OCI-LY7 (cell line): ENCODE data around the gene DVL1.

ENCODE experiments used
- EZH2phosphoT487 ChIP-seq: fragments of 200-600 bp; sonication (generic); IDR thresholded peaks from 2 replicates; pipeline ENCODE4 v1.6.1; 2018; ENCODE audit warnings: low read depth, borderline replicate concordance, mild to moderate bottlenecking, mixed run types, antibody characterized with exemption, low read length, moderate library complexity, mixed read lengths
- TF ChIP-seq, protein P1 (sequence below): fragments of 200-600 bp; sonication (generic); conservative IDR thresholded peaks from 2 replicates; pipeline ENCODE4 v1.5.1; 2014; ENCODE audit warnings: mild to moderate bottlenecking, antibody characterized with exemption, low read length, moderate library complexity, mixed read lengths

DNA sequence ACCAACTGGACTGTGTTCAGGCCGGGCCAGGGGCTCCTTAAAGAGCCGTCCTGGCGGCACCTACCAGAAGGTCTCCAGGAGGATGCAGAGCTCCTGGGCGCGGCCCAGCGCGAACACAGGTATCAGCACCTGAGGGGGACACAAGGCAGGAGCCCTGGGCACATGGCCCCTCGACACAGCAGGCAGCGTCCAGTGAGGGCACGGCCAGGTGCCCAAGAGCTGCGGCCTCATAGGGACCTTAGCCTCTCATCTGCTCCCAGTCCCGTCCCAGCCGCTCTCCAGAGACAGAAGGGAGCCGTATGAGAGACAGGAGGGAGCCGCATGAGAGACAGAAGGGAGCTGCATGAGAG lies 35.0 kb downstream of the DVL1 start:
- TF ChIP-seq, protein P1, sequence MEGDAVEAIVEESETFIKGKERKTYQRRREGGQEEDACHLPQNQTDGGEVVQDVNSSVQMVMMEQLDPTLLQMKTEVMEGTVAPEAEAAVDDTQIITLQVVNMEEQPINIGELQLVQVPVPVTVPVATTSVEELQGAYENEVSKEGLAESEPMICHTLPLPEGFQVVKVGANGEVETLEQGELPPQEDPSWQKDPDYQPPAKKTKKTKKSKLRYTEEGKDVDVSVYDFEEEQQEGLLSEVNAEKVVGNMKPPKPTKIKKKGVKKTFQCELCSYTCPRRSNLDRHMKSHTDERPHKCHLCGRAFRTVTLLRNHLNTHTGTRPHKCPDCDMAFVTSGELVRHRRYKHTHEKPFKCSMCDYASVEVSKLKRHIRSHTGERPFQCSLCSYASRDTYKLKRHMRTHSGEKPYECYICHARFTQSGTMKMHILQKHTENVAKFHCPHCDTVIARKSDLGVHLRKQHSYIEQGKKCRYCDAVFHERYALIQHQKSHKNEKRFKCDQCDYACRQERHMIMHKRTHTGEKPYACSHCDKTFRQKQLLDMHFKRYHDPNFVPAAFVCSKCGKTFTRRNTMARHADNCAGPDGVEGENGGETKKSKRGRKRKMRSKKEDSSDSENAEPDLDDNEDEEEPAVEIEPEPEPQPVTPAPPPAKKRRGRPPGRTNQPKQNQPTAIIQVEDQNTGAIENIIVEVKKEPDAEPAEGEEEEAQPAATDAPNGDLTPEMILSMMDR = no peak
- TF ChIP-seq EZH2phosphoT487 = no peak
